ENCODE measurements around the gene HTR2B.
"Not testable (repeated sequence)": the region's sequence is repeated elsewhere in the genome, so short reads cannot be mapped to it uniquely, and the experiment has no call there.

Gene HTR2B

DNA sequence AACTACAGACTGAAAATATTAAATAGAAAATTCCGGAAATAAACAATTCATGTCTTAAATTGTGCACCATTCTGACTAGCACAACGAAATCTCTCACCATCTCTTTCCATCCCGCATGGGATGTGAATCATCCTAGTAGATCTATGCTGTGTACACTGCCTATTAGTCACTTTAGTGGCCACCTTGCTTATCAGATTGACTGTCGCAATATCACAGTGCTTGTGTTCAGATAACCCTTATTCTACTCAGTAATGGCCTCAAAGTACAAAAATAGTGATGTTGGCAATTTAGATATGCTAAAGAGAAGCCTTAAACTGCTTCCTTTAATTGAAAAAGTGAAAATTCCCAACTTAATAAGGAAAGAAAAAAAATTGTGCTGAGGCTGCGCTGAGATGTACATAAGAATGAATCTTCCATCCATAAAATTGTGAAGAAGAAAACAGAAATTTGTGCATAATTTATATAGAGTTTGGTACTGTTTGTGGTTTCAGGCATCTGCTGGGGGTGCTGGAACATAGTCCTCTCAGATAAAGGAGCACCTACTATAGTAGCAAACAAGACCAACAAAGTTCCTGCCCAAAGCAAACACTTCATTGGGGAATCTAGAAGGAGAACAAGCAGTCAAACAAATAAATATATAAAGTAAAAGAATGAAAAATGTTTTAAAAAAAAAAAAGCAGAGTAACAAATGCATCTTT, 56.2 kb downstream of the HTR2B start:
- Histone ChIP-seq H3K79me2 (ENCODE audit: insufficient read depth, low read length) (peaks cover 18% of the 10 kb centered on the region), H2AFZ (ENCODE audit: low read depth, low read length) (no peak overlapping the region), H3K36me3 (ENCODE audit: insufficient read depth, low read length) (peaks cover 93% of the 10 kb centered on the region), H3K4me3 (ENCODE audit: low read depth in 1 of 2, low read length in 2 of 2) (no peak overlapping the region), H3K9me3 (ENCODE audit: insufficient read depth, low read length, severe bottlenecking) (no peaks in the 10 kb centered on the region), H3K27me3 (ENCODE audit: insufficient read depth, low read length, poor library complexity) (no peaks in the 10 kb centered on the region), H3K4me2 (ENCODE audit: insufficient read depth, low read length) (no peak overlapping the region), H3K4me1 (ENCODE audit: insufficient read depth, low read length) (no peaks in the 10 kb centered on the region), H3K27ac (ENCODE audit: low read length) (no peak overlapping the region), H4K20me1 (ENCODE audit: insufficient read depth, low read length) (peaks cover 8% of the 10 kb centered on the region; the same call in 1 of the 2 replicates), H3K9ac (ENCODE audit: low read depth, low read length) (no peak overlapping the region)
- DNase-seq (no peak), ATAC-seq (ENCODE audit: insufficient read depth, low read depth) (no peak)
- TF ChIP-seq, protein P1, sequence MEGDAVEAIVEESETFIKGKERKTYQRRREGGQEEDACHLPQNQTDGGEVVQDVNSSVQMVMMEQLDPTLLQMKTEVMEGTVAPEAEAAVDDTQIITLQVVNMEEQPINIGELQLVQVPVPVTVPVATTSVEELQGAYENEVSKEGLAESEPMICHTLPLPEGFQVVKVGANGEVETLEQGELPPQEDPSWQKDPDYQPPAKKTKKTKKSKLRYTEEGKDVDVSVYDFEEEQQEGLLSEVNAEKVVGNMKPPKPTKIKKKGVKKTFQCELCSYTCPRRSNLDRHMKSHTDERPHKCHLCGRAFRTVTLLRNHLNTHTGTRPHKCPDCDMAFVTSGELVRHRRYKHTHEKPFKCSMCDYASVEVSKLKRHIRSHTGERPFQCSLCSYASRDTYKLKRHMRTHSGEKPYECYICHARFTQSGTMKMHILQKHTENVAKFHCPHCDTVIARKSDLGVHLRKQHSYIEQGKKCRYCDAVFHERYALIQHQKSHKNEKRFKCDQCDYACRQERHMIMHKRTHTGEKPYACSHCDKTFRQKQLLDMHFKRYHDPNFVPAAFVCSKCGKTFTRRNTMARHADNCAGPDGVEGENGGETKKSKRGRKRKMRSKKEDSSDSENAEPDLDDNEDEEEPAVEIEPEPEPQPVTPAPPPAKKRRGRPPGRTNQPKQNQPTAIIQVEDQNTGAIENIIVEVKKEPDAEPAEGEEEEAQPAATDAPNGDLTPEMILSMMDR (IDR thresholded peaks at IDR 0.05; ENCODE audit: borderline replicate concordance, extremely low read depth, low read length, poor library complexity, severe bottlenecking): no peak
- TF ChIP-seq EZH2 (IDR thresholded peaks at IDR 0.05; ENCODE audit: borderline replicate concordance, low read depth, low read length, severe bottlenecking): no peak

DNA sequence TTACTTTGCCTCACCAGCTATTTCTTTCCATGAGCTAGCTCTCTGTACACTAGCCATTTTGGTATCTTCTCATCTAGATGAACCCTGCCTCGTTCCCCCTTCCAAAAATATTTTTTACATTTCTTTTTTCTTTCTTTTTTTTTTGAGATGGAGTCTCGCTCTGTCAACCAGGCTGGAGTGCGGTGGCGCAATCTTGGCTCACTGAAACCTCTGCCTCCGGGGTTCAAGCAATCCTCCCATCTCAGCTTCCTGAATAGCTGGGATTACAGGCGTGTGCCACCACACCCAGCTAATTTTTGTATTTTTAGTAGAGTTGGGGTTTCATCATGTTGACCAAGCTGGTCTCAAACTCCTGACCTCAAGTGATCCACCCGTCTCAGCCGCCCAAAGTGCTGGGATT, 57.3 kb downstream of the HTR2B start:
- H3K4me3 ChIP-seq (ENCODE audit: low read depth in 1 of 2, low read length in 2 of 2); H3K4me2 ChIP-seq (ENCODE audit: insufficient read depth, low read length); ATAC-seq (ENCODE audit: insufficient read depth, low read depth); H3K27me3 ChIP-seq (ENCODE audit: insufficient read depth, low read length, poor library complexity); H3K4me1 ChIP-seq (ENCODE audit: insufficient read depth, low read length); H3K9me3 ChIP-seq (ENCODE audit: insufficient read depth, low read length, severe bottlenecking); DNase-seq; H3K9ac ChIP-seq (ENCODE audit: low read depth, low read length); H2AFZ ChIP-seq (ENCODE audit: low read depth, low read length); H3K27ac ChIP-seq (ENCODE audit: low read length): not testable (repeated sequence)
- peaks cover 12% of the 10 kb centered on the region; the same call in 1 of the 2 replicates for H4K20me1 ChIP-seq (ENCODE audit: insufficient read depth, low read length)
- peaks cover 29% of the 10 kb centered on the region for H3K79me2 ChIP-seq (ENCODE audit: insufficient read depth, low read length)
- H3K36me3 ChIP-seq (ENCODE audit: insufficient read depth, low read length): peaks cover 95% of the 10 kb centered on the region

DNA sequence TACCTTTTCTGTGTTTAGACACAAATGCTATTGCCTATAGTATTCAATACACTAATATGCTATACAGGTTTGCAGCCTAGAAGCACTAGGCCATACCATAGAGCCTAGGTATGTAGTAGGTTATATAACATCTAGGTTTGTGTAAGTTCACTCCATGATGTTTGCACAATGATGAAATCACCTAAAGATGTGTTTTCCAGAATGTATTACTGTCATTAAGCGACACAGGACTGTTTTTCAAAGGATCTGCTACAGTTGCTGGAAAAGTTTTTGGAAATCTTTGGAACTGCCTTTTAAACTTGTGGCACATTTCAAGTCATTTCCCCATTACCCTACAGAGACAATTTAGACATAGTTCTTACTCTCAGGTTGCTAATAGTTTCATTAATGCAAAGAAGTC, 58.9 kb downstream of the HTR2B start:
- peaks cover 96% of the 10 kb centered on the region for H3K36me3 ChIP-seq (ENCODE audit: insufficient read depth, low read length)
- no peaks in the 10 kb centered on the region for H3K9me3 ChIP-seq (ENCODE audit: insufficient read depth, low read length, severe bottlenecking)
- DNase-seq: no peak
- TF ChIP-seq, protein P1 (IDR thresholded peaks at IDR 0.05; ENCODE audit: borderline replicate concordance, extremely low read depth, low read length, poor library complexity, severe bottlenecking): no peak
- no peak for TF ChIP-seq EZH2 (IDR thresholded peaks at IDR 0.05; ENCODE audit: borderline replicate concordance, low read depth, low read length, severe bottlenecking)
- H2AFZ ChIP-seq (ENCODE audit: low read depth, low read length): no peak overlapping the region
- no peak overlapping the region for H3K27ac ChIP-seq (ENCODE audit: low read length)
- no peak overlapping the region for H3K4me3 ChIP-seq (ENCODE audit: low read depth in 1 of 2, low read length in 2 of 2)
- no peak for ATAC-seq (ENCODE audit: insufficient read depth, low read depth)
- H3K4me2 ChIP-seq (ENCODE audit: insufficient read depth, low read length): no peak overlapping the region
- H4K20me1 ChIP-seq (ENCODE audit: insufficient read depth, low read length): peaks cover 19% of the 10 kb centered on the region; the same call in 1 of the 2 replicates
- H3K9ac ChIP-seq (ENCODE audit: low read depth, low read length): no peak overlapping the region
- H3K4me1 ChIP-seq (ENCODE audit: insufficient read depth, low read length): no peaks in the 10 kb centered on the region; the same call in 1 of the 2 replicates
- no peaks in the 10 kb centered on the region for H3K27me3 ChIP-seq (ENCODE audit: insufficient read depth, low read length, poor library complexity)
- peaks cover 45% of the 10 kb centered on the region for H3K79me2 ChIP-seq (ENCODE audit: insufficient read depth, low read length)

DNA sequence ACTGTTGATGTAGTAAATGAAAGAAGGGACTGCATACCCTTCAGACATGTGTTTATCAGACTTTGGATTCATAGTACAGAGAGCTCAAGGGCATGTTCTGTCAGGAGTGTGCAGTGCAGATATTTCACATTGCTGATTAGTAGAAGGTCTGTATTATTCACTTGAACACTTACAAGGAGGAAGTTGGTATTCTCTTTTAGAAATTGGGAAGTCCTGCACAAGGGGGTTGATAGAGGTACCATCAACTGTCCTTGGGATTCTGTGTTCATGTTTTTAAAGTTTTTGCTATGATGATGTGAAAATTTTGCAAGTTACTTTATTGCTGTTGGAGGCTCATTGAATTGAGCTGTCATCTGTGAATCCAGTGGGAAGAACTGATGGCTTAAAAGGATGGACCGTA, 61.5 kb downstream of the HTR2B start:
- H3K4me1 ChIP-seq (ENCODE audit: insufficient read depth, low read length): peaks cover 18% of the 10 kb centered on the region
- peaks cover 78% of the 10 kb centered on the region for H3K36me3 ChIP-seq (ENCODE audit: insufficient read depth, low read length)
- no peak overlapping the region for H3K4me3 ChIP-seq (ENCODE audit: low read depth in 1 of 2, low read length in 2 of 2)
- peaks cover 40% of the 10 kb centered on the region; the same call in 1 of the 2 replicates for H4K20me1 ChIP-seq (ENCODE audit: insufficient read depth, low read length)
- H3K27me3 ChIP-seq (ENCODE audit: insufficient read depth, low read length, poor library complexity): no peaks in the 10 kb centered on the region
- H3K9ac ChIP-seq (ENCODE audit: low read depth, low read length): no peak overlapping the region
- H3K4me2 ChIP-seq (ENCODE audit: insufficient read depth, low read length): no peak overlapping the region
- DNase-seq (no peak), ATAC-seq (ENCODE audit: insufficient read depth, low read depth) (no peak)
- no peak overlapping the region for H3K27ac ChIP-seq (ENCODE audit: low read length)
- TF ChIP-seq EZH2 (IDR thresholded peaks at IDR 0.05; ENCODE audit: borderline replicate concordance, low read depth, low read length, severe bottlenecking): no peak
- TF ChIP-seq, protein P1 (IDR thresholded peaks at IDR 0.05; ENCODE audit: borderline replicate concordance, extremely low read depth, low read length, poor library complexity, severe bottlenecking): no peak
- no peaks in the 10 kb centered on the region for H3K9me3 ChIP-seq (ENCODE audit: insufficient read depth, low read length, severe bottlenecking)
- H2AFZ ChIP-seq (ENCODE audit: low read depth, low read length): no peak overlapping the region
- peaks cover 71% of the 10 kb centered on the region for H3K79me2 ChIP-seq (ENCODE audit: insufficient read depth, low read length)
